Liver (tissue), 3 donors: ENCODE data around the gene CCL25.

Experiments used
- GABPA ChIP-seq, 2 donors: IDR thresholded peaks in 1 of 2; conservative IDR thresholded peaks in 1 of 2; 2 replicates each; pipeline ENCODE4 v1.6.1; 2016; ENCODE audit warnings: antibody characterized with exemption in 2 of 2, mild to moderate bottlenecking in 1 of 2, moderate library complexity in 1 of 2
- HNF4A ChIP-seq, 2 donors: conservative IDR thresholded peaks; 2 replicates each; pipeline ENCODE4 v1.6.1; 2016; ENCODE audit warnings: antibody characterized with exemption in 2 of 2, mild to moderate bottlenecking in 2 of 2
- JUND ChIP-seq, 2 donors: IDR thresholded peaks; 2 replicates each; pipeline ENCODE4 v1.6.1; 2016; ENCODE audit warnings: antibody characterized with exemption in 2 of 2
- SP1 ChIP-seq: IDR thresholded peaks from 2 replicates; pipeline ENCODE4 v1.6.1; 2018; ENCODE audit warnings: antibody characterized with exemption, mild to moderate bottlenecking
- TAF1 ChIP-seq: conservative IDR thresholded peaks from 2 replicates; pipeline ENCODE4 v1.6.1; 2016; ENCODE audit warnings: antibody characterized with exemption, mild to moderate bottlenecking
- TF ChIP-seq, protein P1 (sequence below): fragments of 150-350 bp; IDR thresholded peaks from 2 replicates; pipeline ENCODE4 v1.5.1; 2017; ENCODE audit warnings: improper control_type of control experiment, low read depth, low read length; ENCODE audit not compliant: missing input control
- TF ChIP-seq, protein P2 (sequence below): IDR thresholded peaks from 2 replicates; pipeline ENCODE4 v1.6.1; 2016; ENCODE audit warnings: antibody characterized with exemption
- TF ChIP-seq, protein P3 (sequence below): IDR thresholded peaks from 2 replicates; pipeline ENCODE4 v1.6.1; 2016; ENCODE audit warnings: antibody characterized with exemption, mild to moderate bottlenecking
- donor health status: healthy.
- donor health status: healthy.

DNA sequence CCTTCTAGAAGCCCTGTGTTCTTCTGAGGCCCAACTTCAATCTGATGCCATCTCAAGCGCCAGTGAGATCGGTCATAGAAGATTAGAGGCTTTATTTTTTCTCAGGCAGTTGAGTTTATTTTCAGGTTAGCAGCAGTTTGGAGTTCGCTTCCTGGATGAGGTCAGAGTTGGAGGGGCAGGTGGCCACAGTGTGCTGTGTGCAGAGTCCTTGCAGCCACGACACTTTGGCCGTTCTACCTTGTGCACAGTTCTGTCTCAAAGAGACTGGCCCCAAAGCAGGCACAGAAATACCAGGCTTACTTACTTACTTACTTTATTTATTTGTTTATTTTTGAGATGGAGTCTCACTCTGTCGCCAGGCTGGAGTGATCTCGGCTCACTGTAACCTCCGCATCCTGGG, 31.2 kb upstream of the CCL25 start:
- TF ChIP-seq, protein P1, sequence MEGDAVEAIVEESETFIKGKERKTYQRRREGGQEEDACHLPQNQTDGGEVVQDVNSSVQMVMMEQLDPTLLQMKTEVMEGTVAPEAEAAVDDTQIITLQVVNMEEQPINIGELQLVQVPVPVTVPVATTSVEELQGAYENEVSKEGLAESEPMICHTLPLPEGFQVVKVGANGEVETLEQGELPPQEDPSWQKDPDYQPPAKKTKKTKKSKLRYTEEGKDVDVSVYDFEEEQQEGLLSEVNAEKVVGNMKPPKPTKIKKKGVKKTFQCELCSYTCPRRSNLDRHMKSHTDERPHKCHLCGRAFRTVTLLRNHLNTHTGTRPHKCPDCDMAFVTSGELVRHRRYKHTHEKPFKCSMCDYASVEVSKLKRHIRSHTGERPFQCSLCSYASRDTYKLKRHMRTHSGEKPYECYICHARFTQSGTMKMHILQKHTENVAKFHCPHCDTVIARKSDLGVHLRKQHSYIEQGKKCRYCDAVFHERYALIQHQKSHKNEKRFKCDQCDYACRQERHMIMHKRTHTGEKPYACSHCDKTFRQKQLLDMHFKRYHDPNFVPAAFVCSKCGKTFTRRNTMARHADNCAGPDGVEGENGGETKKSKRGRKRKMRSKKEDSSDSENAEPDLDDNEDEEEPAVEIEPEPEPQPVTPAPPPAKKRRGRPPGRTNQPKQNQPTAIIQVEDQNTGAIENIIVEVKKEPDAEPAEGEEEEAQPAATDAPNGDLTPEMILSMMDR = no peak
- TF ChIP-seq SP1 = no peak
- no peak for TF ChIP-seq HNF4A (conservative IDR thresholded peaks at IDR 0.05)
- no peak for TF ChIP-seq JUND (IDR thresholded peaks at IDR 0.05)
- TF ChIP-seq, protein P2, sequence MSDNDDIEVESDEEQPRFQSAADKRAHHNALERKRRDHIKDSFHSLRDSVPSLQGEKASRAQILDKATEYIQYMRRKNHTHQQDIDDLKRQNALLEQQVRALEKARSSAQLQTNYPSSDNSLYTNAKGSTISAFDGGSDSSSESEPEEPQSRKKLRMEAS = no peak
- TF ChIP-seq TAF1 = no peak
- no peak for TF ChIP-seq GABPA (IDR thresholded peaks at IDR 0.05 in 1 of 2, conservative IDR thresholded peaks at IDR 0.05 in 1 of 2)
- TF ChIP-seq, protein P3, sequence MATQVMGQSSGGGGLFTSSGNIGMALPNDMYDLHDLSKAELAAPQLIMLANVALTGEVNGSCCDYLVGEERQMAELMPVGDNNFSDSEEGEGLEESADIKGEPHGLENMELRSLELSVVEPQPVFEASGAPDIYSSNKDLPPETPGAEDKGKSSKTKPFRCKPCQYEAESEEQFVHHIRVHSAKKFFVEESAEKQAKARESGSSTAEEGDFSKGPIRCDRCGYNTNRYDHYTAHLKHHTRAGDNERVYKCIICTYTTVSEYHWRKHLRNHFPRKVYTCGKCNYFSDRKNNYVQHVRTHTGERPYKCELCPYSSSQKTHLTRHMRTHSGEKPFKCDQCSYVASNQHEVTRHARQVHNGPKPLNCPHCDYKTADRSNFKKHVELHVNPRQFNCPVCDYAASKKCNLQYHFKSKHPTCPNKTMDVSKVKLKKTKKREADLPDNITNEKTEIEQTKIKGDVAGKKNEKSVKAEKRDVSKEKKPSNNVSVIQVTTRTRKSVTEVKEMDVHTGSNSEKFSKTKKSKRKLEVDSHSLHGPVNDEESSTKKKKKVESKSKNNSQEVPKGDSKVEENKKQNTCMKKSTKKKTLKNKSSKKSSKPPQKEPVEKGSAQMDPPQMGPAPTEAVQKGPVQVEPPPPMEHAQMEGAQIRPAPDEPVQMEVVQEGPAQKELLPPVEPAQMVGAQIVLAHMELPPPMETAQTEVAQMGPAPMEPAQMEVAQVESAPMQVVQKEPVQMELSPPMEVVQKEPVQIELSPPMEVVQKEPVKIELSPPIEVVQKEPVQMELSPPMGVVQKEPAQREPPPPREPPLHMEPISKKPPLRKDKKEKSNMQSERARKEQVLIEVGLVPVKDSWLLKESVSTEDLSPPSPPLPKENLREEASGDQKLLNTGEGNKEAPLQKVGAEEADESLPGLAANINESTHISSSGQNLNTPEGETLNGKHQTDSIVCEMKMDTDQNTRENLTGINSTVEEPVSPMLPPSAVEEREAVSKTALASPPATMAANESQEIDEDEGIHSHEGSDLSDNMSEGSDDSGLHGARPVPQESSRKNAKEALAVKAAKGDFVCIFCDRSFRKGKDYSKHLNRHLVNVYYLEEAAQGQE = no peak
